Tongue (tissue), 3 donors: ENCODE data around the gene TJP3. TPM values are rescaled to one million over a fixed set of nuclear protein-coding genes. Genes with fewer than 3 reads are reported as not detected.

Source experiments
- DNase-seq: peaks from one replicate; pipeline ENCODE4 v3.0.0-alpha.2; 2015
- small RNA-seq: library from RNA; depleted of rRNA; stranded (forward); fragments of <200 nt; gene quantifications from one replicate; pipeline ENCODE3, GENCODE V24; 2014; ENCODE audit warnings: low replicate concordance
- total RNA-seq: library from RNA; depleted of rRNA; stranded (reverse); fragments of >200 nt; gene quantifications from one replicate; pipeline ENCODE4 v1.2.3, GENCODE V29; 2014

Gene TJP3
- total RNA-seq, 1 donor from 2014 or later = 5.4 TPM

DNA sequence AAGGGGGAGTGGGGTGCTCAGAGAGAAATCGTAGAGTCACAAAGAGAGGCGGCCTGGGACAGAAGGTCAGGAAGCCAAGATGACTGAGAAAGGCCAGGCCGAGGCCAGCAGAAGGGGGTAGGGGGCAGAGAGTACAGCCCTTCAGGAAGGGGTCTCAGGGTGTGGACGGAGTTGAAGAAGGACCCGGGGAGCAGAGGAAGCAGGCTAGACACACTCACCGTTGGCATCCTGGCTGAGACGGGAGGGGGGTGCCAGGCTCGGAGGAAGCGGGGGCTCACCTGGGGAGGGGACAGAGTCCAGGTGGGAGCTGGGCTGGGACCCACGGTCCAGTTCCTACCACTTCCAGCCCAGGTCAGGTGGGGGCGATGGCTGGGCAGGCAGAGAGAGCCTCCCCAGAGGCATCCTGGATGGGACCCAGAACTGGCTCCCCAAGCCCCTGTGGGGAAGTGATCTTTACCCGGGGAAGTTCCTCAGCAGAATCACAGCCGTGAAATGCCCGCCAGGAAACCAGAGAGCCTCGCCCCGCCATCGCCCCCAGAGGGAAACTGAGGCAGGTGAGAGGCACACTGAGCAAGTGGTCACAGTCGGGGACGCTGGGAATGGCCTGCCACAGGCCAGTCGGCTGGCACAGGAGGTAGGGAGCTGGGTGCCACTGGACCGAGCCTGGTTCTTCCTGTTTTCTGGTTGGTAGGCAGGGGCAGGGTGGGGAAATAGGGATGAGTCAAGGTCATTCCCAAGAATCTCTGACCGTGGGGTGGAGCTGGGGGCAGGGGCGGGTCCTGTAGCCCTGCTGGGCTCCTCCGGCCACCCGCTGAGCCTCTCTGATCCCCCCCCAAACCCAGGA, 76.6 kb downstream of the TJP3 start:
- no peak for DNase-seq

DNA sequence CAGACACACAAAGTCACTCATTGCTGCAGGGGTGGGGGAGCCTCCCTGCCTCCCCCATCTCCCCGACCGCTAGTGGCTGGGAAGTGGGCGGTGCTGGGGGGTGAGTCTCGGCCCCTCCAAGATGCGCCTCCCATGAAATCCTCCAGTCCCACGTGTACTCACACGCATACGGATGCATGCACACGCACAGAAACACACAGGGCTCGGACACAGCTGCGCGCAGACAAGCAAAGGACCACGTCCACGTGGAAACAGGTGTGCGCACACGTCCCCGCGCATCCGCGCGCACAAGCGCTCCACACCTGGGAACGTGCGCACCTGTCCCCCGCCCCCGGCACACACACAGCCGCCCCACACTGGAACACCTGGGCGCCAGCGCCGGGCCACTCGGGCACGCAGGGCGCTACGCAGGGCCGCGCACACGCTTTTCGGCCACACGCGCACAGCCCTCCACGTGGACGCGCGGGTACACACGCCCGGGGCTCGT, 77.3 kb downstream of the TJP3 start:
- DNase-seq = no peak

DNA sequence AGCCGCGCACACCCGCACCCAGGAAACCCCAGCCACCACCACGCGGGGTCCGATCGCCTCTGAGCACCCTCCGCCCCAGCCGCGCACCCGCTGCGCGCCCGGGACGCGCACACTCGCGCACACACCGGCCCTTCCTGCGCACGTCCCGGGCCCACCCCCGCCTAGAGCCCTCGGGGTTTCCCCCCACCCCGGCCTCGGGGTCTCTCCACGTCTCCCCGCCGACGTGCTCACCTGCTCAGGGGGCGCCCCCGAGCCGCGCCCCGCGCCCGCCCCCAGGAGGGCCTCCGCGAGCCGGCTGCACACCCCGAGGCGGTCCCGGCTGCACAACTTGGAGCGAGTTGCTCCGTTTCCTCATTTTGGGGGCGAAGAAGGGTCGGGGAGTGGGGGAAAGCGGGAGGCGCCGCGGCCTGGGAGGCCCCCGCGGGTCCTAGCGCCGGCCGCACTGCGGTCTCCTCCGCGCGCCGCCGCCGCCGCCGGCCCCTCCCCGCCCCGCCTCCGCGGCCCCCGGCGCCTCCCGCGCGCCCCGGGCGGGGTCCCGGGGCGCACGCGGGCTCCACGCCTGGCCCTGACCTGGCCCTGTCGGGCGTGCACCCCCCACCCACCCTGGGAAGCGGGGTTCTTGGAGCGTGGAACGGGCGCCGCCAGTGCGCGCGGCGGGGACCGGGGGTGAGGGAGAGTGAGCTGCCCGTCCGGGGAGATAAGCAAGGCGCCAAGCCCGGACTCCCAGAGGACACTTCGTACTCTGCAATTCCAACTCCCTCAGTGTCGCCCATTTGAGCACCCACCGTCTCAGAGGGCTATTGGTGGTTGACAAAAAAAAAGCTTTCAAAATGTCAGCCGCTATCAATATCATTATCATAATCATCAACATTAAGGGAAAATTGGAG, 78.0 kb downstream of the TJP3 start, which contains the start of gene MATK:
Gene MATK, minus strand, starts transcription at position 444 of the 887 bp plus-strand sequence. CDS start 1,246 bp downstream, outside the sequence.
- no peak for DNase-seq

DNA sequence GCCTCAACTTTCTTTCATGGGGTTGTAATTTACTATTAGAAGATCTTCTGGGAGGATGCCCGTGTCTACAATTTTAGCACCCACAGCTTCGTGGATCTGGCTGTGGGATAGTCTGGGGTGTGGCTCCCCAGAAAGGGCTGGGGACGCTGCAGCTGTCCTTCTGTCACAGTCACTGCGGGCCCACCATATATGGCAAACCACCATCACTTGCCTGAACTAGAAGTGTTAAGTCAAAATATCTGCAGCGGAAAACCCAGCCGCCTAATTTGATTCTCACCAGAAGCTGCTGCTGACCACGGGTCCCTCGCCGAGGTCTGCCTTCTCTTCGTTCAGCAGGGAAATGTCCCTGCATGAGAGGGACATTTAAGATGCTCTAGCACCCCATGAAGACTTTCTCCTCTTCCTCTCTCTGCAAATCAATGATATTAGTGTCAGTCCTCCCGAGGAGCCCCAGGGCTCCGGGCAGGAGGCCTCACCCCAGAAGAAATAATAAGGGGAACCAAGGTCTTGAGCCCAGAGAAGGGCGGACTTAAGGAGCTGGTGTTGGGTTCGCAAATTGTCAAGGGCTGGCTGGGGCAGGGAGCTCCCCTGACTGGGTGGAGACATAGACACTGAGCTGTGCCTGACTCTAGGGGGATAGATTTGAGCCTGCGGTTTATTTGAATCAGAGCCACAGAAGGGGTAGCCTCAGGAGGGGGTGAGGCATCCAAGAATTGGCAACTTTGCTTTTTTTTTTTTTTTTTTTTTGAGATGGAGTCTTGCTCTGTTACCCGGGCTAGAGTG, 81.0 kb downstream of the TJP3 start:
- no peak for DNase-seq

DNA sequence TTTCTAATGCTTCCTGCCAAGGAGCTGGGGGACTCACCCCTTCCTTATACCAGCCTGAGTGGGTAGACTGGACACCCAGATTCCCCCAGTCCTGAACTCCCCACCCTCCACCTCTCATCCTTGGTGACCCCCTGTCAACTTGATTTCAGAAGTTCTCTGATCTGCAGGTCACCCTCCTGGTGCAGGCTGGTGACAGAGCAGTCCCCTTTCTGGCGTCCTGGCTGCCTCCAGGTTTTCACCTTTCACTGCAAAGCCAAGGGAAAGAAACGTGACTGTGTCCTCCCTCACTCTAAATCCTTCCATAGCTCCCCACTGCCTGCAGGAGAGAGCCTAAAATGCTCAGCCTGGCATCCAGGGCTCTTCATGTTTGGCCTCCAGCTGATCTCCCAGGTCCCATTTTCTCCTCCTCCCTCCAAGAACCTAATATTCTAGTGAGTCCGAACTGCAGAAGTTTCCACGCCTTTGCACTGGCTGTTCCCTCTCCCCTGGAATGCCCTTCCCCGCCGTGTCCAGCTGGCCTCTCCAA, 82.1 kb downstream of the TJP3 start:
- DNase-seq = no peak

DNA sequence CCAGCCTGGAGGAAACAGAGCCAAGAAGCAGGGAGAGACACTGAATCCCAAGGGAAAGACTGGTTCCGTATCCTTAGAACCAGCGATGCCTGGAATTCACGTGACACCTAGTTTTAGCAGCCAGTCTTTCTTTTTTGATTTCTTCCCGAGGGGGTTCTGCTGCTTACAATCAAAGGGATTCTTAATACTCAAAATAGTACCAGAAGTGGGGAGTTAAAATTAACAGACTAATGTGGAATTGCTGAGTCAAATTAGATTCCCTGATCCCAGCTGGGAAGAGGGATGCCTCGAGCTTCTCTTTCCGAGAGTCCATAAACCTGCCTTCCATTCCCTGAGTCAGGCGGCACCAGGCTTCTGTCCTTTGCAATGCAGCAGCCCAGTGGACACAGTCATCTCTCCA, 82.8 kb downstream of the TJP3 start:
- DNase-seq = no peak

DNA sequence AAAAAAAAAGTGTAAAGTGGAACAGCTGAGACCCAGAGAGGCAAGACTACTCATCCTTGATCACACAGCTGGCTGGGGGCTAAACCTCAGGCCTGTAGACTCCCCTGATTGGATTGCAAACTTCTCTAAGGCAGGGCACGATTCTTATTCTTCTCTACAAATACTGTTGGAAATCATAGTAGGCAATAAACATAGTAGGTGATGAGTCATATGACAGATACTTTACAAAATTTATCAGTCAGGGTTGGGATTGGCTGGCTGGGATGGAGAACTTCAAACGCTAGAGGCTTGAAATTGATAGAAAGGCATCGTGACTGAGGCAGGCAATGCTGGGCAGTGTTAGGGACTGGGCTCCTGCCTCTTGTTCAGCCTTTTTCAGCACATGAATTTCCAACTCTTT, 83.9 kb downstream of the TJP3 start:
- DNase-seq = no peak

DNA sequence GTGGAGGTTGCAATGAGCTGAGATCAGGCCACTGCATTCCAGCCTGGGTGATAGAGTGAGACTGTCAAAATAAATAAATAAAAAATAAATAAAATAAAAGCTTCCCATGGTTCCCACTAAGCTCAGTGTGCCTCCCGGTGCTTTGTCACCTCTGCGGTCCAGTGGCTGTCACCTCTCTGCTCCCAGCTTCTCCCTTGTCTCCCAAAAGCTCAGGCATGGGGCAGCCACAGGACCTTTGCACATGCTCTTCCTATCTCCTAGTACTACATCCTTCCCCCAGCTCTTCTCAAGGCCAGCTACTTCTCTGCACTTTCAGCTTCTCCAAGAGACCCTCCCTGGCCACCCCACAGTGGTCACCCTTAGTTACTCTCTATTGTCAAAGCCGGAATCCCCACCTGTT, 85.6 kb downstream of the TJP3 start:
- no peak for DNase-seq

DNA sequence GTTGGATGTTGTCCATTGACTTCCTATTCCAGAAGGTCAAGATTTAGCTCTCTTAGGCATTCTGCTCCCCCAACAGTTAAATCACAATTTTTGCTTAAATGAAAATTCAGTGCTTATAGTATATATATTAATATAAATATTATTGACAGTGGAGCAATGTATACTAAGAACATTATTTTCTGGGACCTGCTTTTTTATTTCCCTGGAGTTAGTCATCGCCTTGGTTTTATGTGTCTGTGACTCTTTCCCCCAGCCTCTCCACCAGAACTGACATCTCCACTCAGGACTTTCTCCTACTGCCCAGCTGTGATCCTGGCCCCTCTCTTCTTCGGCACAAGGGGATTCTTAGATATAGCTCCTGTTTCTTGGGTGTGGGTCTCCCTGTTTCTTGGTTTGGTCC, 88.2 kb downstream of the TJP3 start:
- no peak for DNase-seq

DNA sequence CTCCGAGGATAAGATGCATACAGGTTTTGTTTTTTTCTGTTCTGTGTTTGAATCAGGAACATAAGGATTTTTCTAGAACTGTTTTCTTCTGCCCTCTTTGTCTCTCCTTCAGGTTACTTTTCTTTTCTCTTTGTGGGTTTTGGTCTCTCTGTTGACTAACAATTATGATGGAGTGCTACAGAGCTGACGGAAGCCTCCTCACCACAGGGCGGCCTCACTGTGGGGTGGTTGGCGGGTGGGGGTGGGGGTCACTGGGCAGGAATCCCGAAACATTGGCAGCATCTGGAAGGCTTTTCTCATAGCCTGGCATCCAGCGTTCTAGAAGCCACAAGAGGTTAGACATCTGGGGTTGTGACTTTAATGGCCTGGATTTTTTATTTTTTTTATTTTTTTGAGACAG, 90.0 kb downstream of the TJP3 start:
- no peak for DNase-seq

Small RNAs within 50 kb of the gene (small RNA-seq; reads per million reads assigned to genes)
- gene AC005777.1 = not detected

Other genes starting within 250 kb of the TJP3 start
- gene SMIM24, start 227.9 kb upstream of the TJP3 start, total RNA-seq = not detected
- not detected for gene SMIM44, start 224.9 kb upstream of the TJP3 start, total RNA-seq
- gene DOHH, start 207.7 kb upstream of the TJP3 start, total RNA-seq = 15.8 TPM
- gene FZR1, start 202.1 kb upstream of the TJP3 start, total RNA-seq = 47.2 TPM
- not detected for gene TEKTIP1, start 169.2 kb upstream of the TJP3 start, total RNA-seq
- 20.6 TPM for gene MFSD12, start 150.8 kb upstream of the TJP3 start, total RNA-seq
- gene HMG20B, start 135.4 kb upstream of the TJP3 start, total RNA-seq = 34.7 TPM
- 0.21 TPM for gene GIPC3, start 122.9 kb upstream of the TJP3 start, total RNA-seq
- 2.4 TPM for gene TBXA2R, start 101.5 kb upstream of the TJP3 start, total RNA-seq
- 23.2 TPM for gene CACTIN, start 81.6 kb upstream of the TJP3 start, total RNA-seq
- 20.7 TPM for gene PIP5K1C, start 7.9 kb upstream of the TJP3 start, total RNA-seq
- gene APBA3, start 53.3 kb downstream of the TJP3 start, total RNA-seq = 17.1 TPM
- gene MRPL54, start 54.3 kb downstream of the TJP3 start, total RNA-seq = 10.6 TPM
- gene RAX2, start 63.8 kb downstream of the TJP3 start, total RNA-seq = not detected
- 2.6 TPM for gene MATK, start 78.0 kb downstream of the TJP3 start, total RNA-seq
- gene ZFR2, start 160.7 kb downstream of the TJP3 start, total RNA-seq = not detected
- 0.10 TPM for gene ATCAY, start 172.3 kb downstream of the TJP3 start, total RNA-seq
- gene NMRK2, start 224.7 kb downstream of the TJP3 start, total RNA-seq = 97.1 TPM